Peyer's patch (tissue), 4 donors: ENCODE data around the gene NKAIN2.
"Not testable (repeated sequence)": the region's sequence is repeated elsewhere in the genome, so short reads cannot be mapped to it uniquely, and the experiment has no call there.

Experiments used
- POLR2A ChIP-seq, 2 donors: fragments of 450-650 bp; IDR thresholded peaks; one replicate each; pipeline ENCODE4 v1.5.1; 2017; ENCODE audit warnings: antibody characterized with exemption in 2 of 2, mild to moderate bottlenecking in 2 of 2, moderate library complexity in 2 of 2
- TF ChIP-seq, protein P1 (sequence below), 6 experiments: fragments of 450-650 bp in 4 of 6; fragments of 200-600 bp in 2 of 6; sonication (generic) in 1 of 6; IDR thresholded peaks; one replicate each; pipeline ENCODE4 v1.5.1; 2017 to 2019; ENCODE audit warnings: antibody characterized with exemption in 6 of 6, mild to moderate bottlenecking in 3 of 6, moderate library complexity in 1 of 6

DNA sequence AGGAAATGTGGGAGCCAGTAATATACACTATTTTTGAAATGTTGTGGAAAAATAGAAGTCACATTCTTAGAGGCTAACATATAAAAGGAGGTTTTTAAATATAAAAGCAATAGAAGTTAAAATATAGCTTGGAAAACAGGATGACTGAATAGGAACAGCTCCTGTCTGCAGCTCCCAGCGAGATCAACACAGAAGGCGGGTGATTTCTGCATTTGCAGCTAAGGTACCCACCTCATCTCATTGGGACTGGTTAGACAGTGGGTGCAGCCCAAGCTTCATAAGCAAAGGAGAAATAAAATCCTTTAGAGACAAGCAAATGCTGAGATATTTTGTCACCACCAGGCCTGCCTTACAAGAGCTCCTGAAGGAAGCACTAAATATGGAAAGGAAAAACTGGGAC, 434.7 kb downstream of the NKAIN2 start:
- TF ChIP-seq, protein P1, sequence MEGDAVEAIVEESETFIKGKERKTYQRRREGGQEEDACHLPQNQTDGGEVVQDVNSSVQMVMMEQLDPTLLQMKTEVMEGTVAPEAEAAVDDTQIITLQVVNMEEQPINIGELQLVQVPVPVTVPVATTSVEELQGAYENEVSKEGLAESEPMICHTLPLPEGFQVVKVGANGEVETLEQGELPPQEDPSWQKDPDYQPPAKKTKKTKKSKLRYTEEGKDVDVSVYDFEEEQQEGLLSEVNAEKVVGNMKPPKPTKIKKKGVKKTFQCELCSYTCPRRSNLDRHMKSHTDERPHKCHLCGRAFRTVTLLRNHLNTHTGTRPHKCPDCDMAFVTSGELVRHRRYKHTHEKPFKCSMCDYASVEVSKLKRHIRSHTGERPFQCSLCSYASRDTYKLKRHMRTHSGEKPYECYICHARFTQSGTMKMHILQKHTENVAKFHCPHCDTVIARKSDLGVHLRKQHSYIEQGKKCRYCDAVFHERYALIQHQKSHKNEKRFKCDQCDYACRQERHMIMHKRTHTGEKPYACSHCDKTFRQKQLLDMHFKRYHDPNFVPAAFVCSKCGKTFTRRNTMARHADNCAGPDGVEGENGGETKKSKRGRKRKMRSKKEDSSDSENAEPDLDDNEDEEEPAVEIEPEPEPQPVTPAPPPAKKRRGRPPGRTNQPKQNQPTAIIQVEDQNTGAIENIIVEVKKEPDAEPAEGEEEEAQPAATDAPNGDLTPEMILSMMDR (IDR thresholded peaks at IDR 0.05), result not testable (repeated sequence)
- not testable (repeated sequence) for TF ChIP-seq POLR2A (IDR thresholded peaks at IDR 0.05)
